ENCODE data around the gene PSD2. TPM values are rescaled to one million over a fixed set of nuclear protein-coding genes. Genes with fewer than 3 reads are reported as not detected.

The PSD2 gene
- total RNA-seq, 2 experiments from 2014 or later: not detected

DNA sequence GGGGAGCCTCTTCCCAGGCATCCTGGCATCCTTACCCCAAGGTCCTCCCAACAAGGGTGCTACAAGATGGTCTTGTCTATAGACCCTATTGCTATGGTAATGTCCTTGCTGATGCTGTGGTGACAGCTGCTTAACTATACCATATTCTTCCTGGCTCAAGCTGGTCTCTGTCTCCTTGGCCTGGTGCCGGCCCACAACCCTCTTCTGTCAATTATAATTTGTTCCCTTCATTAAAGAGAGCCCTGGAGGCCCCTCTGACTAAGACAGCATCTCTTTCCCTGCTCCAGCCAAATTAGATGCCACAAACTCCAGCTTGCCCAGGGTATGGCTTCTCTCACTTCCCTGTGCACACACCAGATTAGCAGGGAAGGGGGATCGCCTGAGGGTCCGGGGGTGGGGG is 86.7 kb downstream of the PSD2 start:
- POLR2A ChIA-PET: interaction anchor here (0.6 kb wide), 1 partner anchor 98 kb away, joined by 3 read pairs; no protein-coding TSS in a partner anchor
- H3K27ac Mint-ChIP-seq: no peak overlapping the region
- CTCF ChIA-PET: interaction anchor here (0.7 to 1.0 kb wide), 2 partner anchors 86 to 95 kb away, joined by 3 read pairs; no protein-coding TSS in a partner anchor

DNA sequence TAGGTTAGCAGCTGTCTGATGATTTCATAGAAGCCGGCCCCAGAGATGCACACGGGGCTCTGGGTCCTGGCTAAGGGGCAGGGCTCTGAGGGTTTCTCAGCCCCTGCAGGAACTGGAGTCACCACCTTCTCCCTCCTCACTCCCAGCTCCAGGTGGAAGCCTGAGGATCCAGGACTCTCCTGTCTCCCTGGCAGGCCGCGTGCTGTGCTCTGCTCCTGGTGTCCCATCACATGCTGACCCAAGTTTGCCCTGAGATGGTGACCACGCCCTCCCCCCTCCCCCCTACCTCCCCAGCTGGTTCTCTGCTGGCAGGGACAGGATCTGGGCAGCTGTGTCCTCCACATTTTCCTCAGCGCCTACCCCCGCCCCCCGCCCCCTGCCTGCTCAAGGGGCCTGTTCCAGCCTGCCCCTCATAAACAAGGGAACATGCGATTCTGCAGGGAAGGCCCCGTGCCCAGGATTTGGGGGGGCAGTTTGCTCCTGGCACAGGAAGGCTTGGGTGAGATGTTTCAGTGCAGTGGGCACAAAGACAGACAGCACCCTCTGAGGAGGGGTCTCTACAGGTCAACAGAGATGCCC is 87.4 kb downstream of the PSD2 start:
- no peaks in the 10 kb centered on the region for H3K9me3 Mint-ChIP-seq
- CTCF ChIA-PET: no interaction called here
- H3K4me3 Mint-ChIP-seq: no peak overlapping the region
- H3K4me1 Mint-ChIP-seq: no peaks in the 10 kb centered on the region
- no peak overlapping the region for H3K27ac Mint-ChIP-seq
- no peaks in the 10 kb centered on the region for H3K36me3 Mint-ChIP-seq (ENCODE audit: low read depth)
- H3K27me3 Mint-ChIP-seq: peaks cover 5% of the 10 kb centered on the region
- POLR2A ChIA-PET: no interaction called here
- DNase-seq: no peak

More for the DNA sequence above, 86.7 kb downstream of the PSD2 start:
- DNase-seq: no peak
- no peaks in the 10 kb centered on the region for H3K36me3 Mint-ChIP-seq (ENCODE audit: low read depth)
- no peaks in the 10 kb centered on the region for H3K9me3 Mint-ChIP-seq
- peaks cover under 1% of the 10 kb centered on the region for H3K4me1 Mint-ChIP-seq
- H3K27me3 Mint-ChIP-seq: peaks cover 4% of the 10 kb centered on the region
- no peak overlapping the region for H3K4me3 Mint-ChIP-seq

DNA sequence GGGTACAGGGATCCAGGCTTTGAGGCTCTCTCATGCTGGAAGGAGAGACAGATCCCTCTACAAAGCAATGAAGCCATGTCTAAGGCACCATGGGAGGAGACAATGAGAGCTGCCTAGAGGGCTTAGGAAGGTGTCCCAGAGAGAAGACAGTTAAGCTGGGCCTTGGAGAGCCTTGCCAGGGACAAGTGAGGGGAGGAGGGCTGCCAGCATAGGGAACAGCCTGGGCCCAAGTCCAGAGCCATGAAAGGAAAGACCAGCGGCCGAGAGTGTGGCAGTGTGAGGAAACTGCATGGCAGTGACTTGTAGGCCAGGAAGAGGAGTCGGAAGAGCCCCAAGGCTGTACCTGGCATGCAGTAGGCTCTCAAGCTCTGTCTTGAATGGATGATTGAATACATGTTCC is 88.5 kb downstream of the PSD2 start:
- no peak overlapping the region for H3K27ac Mint-ChIP-seq
- H3K4me1 Mint-ChIP-seq: peaks cover 2% of the 10 kb centered on the region
- no peaks in the 10 kb centered on the region for H3K36me3 Mint-ChIP-seq (ENCODE audit: low read depth)
- H3K27me3 Mint-ChIP-seq: peaks cover 5% of the 10 kb centered on the region
- DNase-seq: no peak
- H3K9me3 Mint-ChIP-seq: no peaks in the 10 kb centered on the region
- ChIA-PET POLR2A (no interaction called here), CTCF (no interaction called here)
- H3K4me3 Mint-ChIP-seq: no peak overlapping the region

DNA sequence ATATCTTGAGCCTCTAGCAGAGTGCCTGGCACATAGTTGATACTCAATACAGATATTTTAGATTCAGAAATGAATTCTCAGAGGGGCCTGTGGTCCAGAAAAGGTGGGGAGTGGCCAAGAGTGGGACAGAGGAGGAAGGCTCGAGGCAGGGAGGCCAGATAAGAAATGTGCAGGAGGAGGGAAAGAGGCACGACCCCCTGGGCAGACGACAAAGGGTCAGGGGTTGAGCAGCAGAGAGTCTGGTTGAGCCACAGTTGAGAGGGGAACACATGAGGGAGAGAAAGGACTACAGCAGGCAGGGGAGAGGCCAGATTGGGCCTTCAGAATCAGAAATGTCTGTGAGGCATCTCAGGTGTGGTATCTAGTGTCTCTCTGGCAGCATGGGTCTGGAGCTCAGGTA is 89.1 kb downstream of the PSD2 start:
- DNase-seq: no peak
- Mint-ChIP-seq H3K27me3 (peaks cover 9% of the 10 kb centered on the region), H3K4me3 (no peak overlapping the region), H3K9me3 (no peaks in the 10 kb centered on the region), H3K27ac (no peak overlapping the region), H3K36me3 (ENCODE audit: low read depth) (no peaks in the 10 kb centered on the region), H3K4me1 (peaks cover 5% of the 10 kb centered on the region)
- ChIA-PET POLR2A (no interaction called here), CTCF (interaction anchor here (1.8 kb wide), 1 partner anchor 84 kb away, joined by 5 read pairs; no protein-coding TSS in a partner anchor)

DNA sequence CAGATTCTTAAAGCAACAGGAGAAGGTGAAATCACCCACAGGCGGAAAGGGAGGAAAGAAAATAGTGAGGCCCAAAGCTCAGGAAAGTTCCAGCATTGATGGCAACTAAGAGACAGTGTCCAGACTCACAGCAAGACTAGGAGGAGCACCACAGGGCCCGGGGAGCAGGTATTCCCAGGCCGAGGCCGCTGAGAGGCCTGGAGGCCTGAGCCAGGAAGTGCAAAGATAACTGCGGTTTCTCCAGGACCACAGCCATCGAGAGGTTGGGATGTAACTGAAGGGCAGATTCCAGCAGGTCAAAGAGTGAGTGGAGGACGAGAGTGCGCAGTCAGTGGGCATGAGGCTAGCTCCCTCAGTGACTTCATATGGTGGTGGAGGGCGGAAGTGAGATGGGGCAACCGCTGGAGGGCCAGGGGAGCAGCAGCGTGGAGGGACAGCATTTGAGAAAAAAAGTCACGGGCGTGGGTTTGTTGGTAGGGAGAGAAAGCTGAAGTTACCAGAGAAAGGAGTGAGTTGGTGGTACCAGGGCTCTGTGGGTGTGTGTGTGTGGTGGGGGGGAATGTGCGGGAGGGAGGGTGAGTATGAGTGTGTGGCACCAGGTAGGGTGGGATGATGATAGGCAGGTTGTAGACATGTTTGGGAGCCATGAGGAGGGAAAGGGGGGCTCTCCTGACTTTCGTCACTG is 89.7 kb downstream of the PSD2 start:
- ChIA-PET CTCF (interaction anchor here (1.8 kb wide), 1 partner anchor 84 kb away, joined by 5 read pairs; no protein-coding TSS in a partner anchor), POLR2A (no interaction called here)
- no peak overlapping the region for H3K27ac Mint-ChIP-seq
- no peak for DNase-seq
- H3K36me3 Mint-ChIP-seq (ENCODE audit: low read depth): no peaks in the 10 kb centered on the region
- H3K27me3 Mint-ChIP-seq: peaks cover 13% of the 10 kb centered on the region
- no peaks in the 10 kb centered on the region for H3K9me3 Mint-ChIP-seq
- peaks cover 5% of the 10 kb centered on the region for H3K4me1 Mint-ChIP-seq
- no peak overlapping the region for H3K4me3 Mint-ChIP-seq

DNA sequence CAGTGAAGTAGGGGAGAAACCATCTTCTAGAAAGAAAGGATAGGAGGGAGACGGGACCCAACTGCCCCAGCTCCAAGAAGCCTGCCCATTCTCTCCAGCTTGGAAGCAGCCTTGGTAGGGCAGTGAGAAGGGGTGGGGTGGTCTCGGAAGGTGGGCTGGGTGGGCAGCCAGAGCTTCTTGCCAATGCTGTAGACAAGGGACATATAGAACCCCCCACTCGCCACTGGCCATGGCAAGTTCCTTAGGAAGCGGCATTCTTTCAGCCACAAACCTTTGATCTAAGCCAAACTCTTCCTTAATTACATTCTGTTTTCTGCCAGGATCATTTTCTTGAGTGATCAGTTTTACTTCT is 90.2 kb downstream of the PSD2 start:
- no peak overlapping the region for H3K27ac Mint-ChIP-seq

DNA sequence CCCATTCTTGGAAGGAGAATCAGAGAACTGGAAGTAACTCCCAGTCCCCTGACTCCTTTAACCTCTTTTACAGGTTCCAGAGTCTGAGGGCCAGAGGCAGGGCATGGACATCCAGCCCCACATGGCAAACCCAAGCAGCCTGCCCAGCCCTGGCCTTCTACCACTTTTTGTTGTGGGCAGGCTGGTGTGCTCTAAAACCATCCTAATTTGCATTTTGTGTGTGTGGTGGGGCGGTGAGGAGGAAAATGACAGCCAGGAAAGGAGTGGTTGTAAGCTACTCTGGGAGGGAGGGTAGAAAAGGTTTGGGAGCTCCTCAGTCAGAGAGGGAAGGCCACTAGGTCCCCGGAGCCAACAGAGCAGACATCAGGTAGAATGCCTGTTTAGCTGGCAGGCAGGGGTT is 90.6 kb downstream of the PSD2 start:
- ChIA-PET CTCF (interaction anchor here (1.8 kb wide), 1 partner anchor 83 kb away, joined by 5 read pairs; no protein-coding TSS in a partner anchor), POLR2A (no interaction called here)
- Mint-ChIP-seq H3K4me1 (peaks cover 5% of the 10 kb centered on the region), H3K27me3 (peaks cover 13% of the 10 kb centered on the region), H3K4me3 (no peak overlapping the region), H3K9me3 (no peaks in the 10 kb centered on the region), H3K36me3 (ENCODE audit: low read depth) (no peaks in the 10 kb centered on the region), H3K27ac (no peak overlapping the region)
- no peak for DNase-seq

More for the DNA sequence above, 90.2 kb downstream of the PSD2 start:
- POLR2A ChIA-PET: no interaction called here
- CTCF ChIA-PET: interaction anchor here (1.8 kb wide), 1 partner anchor 83 kb away, joined by 5 read pairs; no protein-coding TSS in a partner anchor
- no peaks in the 10 kb centered on the region for H3K9me3 Mint-ChIP-seq
- H3K4me1 Mint-ChIP-seq: peaks cover 5% of the 10 kb centered on the region
- H3K27me3 Mint-ChIP-seq: peaks cover 13% of the 10 kb centered on the region
- DNase-seq: no peak
- H3K36me3 Mint-ChIP-seq (ENCODE audit: low read depth): no peaks in the 10 kb centered on the region
- no peak overlapping the region for H3K4me3 Mint-ChIP-seq

DNA sequence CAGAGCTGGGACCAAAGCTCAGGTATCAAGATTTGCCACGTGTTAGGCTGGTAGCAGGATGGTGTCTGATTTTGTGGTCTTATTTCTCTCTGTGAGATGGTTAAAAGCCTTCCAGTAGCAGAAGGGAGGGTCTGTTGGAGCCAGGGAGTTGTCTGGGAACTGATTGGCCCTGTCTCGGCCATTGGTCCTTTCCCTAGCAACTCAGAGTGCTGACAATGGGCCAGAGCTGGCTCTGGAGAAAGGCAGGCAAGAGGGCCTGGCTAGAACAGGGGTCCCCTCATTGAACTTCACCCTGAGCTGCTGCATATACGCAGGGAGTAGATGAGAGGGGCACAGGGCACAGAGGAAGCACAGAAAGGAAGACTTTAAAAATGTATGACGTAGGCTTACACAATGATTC is 92.8 kb downstream of the PSD2 start:
- peaks cover 21% of the 10 kb centered on the region for H3K27me3 Mint-ChIP-seq
- DNase-seq: no peak
- ChIA-PET POLR2A (no interaction called here), CTCF (interaction anchor here (2.1 kb wide), 1 partner anchor 81 kb away, joined by 6 read pairs; no protein-coding TSS in a partner anchor)
- H3K36me3 Mint-ChIP-seq (ENCODE audit: low read depth): no peaks in the 10 kb centered on the region
- H3K4me3 Mint-ChIP-seq: no peak overlapping the region
- H3K4me1 Mint-ChIP-seq: peaks cover 5% of the 10 kb centered on the region
- no peaks in the 10 kb centered on the region for H3K9me3 Mint-ChIP-seq
- H3K27ac Mint-ChIP-seq: no peak overlapping the region

DNA sequence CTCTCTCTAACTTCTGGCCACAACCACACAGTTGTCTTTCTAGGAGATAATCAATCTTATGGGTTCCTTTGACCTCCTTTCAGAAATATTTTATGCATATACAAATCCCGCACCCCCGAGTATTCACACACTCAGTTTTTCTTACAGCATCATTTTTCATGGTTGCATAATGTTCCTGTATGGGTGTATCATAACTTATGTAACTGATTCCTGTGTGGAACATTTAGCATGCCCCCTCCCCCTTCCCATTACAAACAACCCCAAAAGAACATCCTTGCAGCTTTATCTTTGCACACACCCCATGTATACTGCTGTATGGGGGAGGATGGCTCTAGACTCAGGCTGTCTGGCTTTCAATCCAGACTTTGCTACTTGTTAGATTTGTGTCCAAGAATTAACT is 93.8 kb downstream of the PSD2 start:
- Mint-ChIP-seq H3K27ac (no peak overlapping the region), H3K36me3 (ENCODE audit: low read depth) (no peaks in the 10 kb centered on the region), H3K27me3 (peaks cover 21% of the 10 kb centered on the region), H3K9me3 (no peaks in the 10 kb centered on the region), H3K4me3 (no peak overlapping the region), H3K4me1 (peaks cover 5% of the 10 kb centered on the region)
- POLR2A ChIA-PET: no interaction called here
- CTCF ChIA-PET: interaction anchor here (0.8 kb wide), 1 partner anchor 124 kb away, joined by 3 read pairs; no protein-coding TSS in a partner anchor
- no peak for DNase-seq

DNA sequence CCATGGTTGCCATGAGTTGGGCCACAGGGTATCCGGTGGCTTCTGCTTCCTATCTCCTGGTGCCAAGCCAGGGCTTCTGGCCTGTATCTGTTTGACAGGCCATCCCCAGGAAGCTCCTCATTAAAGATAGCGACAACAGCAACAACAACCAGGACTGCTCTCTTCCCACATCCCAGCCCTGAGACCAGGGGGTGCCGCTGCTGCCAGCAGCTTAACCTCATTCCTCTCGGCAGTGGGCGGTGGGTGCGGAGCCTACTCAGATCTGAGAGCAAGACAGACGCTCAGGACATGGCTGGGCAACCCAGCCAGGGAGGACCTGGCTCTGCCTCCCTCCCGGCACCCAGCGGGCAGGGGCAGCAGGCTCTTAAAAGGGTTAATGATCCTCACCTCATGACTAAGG is 98.3 kb downstream of the PSD2 start:
- Mint-ChIP-seq H3K4me3 (no peak overlapping the region), H3K27me3 (peaks cover 18% of the 10 kb centered on the region), H3K9me3 (no peaks in the 10 kb centered on the region), H3K36me3 (ENCODE audit: low read depth) (no peaks in the 10 kb centered on the region), H3K4me1 (peaks cover 4% of the 10 kb centered on the region), H3K27ac (no peak overlapping the region)
- POLR2A ChIA-PET: no interaction called here
- DNase-seq: no peak
- CTCF ChIA-PET: no interaction called here

Other genes with a start within 250 kb of the PSD2 start
- gene UBE2D2, start 234.5 kb upstream of the PSD2 start, total RNA-seq: 100 to 1,000 TPM; 241 to 244 TPM
- gene CXXC5, start 147.5 kb upstream of the PSD2 start, total RNA-seq: 1 to 10 TPM; 1.4 to 1.7 TPM
- not detected for gene NRG2, start 247.5 kb downstream of the PSD2 start, total RNA-seq

Data from activated CD4-positive, alpha-beta memory T cell treated with anti-CD3 and anti-CD28 coated beads, Interleukin-2, amount 10 ng/mL, durations not matched to agents 7 days and 5 days (primary cell).